Measurements from ENCODE around the gene PSD.

DNA sequence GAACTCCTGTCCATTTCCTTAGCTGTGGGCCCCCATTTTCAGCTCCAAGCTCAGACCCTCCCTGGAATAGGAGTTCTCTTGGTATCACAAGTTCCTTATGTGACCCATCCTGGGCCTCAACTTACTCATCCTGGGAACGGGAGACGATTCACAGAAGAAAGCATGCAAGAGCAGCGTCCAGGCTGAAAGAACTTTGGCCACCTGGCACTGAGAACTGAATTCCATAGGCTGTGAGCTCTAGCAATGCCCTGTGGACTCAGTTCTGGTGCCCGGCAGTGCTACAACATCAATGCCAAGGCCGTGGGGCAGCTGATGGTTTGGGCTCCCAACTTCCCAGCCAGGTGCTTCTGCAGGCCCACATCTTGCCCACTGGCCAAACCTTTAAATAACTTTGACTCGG, 17.7 kb upstream of the PSD start:
- TF ChIP-seq, protein P1, sequence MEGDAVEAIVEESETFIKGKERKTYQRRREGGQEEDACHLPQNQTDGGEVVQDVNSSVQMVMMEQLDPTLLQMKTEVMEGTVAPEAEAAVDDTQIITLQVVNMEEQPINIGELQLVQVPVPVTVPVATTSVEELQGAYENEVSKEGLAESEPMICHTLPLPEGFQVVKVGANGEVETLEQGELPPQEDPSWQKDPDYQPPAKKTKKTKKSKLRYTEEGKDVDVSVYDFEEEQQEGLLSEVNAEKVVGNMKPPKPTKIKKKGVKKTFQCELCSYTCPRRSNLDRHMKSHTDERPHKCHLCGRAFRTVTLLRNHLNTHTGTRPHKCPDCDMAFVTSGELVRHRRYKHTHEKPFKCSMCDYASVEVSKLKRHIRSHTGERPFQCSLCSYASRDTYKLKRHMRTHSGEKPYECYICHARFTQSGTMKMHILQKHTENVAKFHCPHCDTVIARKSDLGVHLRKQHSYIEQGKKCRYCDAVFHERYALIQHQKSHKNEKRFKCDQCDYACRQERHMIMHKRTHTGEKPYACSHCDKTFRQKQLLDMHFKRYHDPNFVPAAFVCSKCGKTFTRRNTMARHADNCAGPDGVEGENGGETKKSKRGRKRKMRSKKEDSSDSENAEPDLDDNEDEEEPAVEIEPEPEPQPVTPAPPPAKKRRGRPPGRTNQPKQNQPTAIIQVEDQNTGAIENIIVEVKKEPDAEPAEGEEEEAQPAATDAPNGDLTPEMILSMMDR (IDR thresholded peaks at IDR 0.05), result no peak
- TF ChIP-seq POLR2A (IDR thresholded peaks at IDR 0.05) (no peak), EP300 (IDR thresholded peaks at IDR 0.05) (no peak), POLR2AphosphoS5 (IDR thresholded peaks at IDR 0.05) (no peak)
